ENCODE results near the gene ANTXR1.

Gene ANTXR1

DNA sequence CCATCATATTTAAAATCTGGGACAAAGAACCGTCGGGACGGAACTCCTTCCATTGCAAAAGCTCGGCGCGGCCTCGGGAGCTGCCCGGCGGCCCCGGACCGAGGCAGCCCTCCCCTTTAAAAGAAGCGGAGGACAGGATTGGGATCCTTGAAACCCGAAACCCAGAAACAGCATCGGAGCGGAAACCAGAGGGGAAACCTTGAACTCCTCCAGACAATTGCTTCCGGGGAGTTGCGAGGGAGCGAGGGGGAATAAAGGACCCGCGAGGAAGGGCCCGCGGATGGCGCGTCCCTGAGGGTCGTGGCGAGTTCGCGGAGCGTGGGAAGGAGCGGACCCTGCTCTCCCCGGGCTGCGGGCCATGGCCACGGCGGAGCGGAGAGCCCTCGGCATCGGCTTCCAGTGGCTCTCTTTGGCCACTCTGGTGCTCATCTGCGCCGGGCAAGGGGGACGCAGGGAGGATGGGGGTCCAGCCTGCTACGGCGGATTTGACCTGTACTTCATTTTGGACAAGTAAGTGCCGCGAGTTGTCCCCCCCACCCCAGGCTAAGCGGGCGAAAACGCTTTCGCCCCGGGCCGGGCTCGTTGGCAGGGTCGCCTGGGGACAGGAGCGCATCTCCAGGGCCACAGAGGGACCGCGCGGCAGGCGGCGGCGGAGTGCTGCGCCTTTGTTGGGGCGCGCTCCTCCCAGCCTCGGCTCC lies at the start of gene ANTXR1:
ANTXR1 (plus strand) TSS at position 38 of the 698 bp plus-strand sequence; CDS start at position 359, 321 bp downstream.
- no peak within 1 kb of the TSS for H3K4me3 ChIP-seq (ENCODE audit: low read depth, low read length)

DNA sequence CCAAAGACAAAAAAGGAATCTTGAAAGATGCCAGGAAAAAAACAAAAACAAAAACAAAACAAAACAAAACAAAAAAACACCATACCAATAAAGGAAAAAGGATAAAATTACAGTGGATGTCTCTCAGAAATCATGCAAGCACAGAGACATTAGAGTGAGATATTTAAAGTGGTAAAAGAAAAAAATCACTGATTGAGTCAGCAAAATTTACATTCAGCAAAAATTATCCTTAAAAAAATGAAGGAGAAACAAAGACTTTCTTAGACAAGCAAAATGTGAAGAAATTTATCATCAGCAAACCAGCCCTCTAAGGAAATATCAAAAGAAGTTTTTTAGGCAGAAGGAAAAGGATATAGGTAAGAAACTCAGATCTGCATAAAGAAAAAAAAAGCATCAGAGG lies 48.7 kb upstream of the ANTXR1 start:
- no peak overlapping the region for H3K4me3 ChIP-seq (ENCODE audit: low read depth, low read length)
- TF ChIP-seq, protein P1, sequence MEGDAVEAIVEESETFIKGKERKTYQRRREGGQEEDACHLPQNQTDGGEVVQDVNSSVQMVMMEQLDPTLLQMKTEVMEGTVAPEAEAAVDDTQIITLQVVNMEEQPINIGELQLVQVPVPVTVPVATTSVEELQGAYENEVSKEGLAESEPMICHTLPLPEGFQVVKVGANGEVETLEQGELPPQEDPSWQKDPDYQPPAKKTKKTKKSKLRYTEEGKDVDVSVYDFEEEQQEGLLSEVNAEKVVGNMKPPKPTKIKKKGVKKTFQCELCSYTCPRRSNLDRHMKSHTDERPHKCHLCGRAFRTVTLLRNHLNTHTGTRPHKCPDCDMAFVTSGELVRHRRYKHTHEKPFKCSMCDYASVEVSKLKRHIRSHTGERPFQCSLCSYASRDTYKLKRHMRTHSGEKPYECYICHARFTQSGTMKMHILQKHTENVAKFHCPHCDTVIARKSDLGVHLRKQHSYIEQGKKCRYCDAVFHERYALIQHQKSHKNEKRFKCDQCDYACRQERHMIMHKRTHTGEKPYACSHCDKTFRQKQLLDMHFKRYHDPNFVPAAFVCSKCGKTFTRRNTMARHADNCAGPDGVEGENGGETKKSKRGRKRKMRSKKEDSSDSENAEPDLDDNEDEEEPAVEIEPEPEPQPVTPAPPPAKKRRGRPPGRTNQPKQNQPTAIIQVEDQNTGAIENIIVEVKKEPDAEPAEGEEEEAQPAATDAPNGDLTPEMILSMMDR (IDR thresholded peaks at IDR 0.05; ENCODE audit: borderline replicate concordance, insufficient read depth, low read depth, low read length): no peak

More for the DNA sequence above, at the start of gene ANTXR1:
- TF ChIP-seq, protein P1 (IDR thresholded peaks at IDR 0.05; ENCODE audit: borderline replicate concordance, insufficient read depth, low read depth, low read length): no peak

DNA sequence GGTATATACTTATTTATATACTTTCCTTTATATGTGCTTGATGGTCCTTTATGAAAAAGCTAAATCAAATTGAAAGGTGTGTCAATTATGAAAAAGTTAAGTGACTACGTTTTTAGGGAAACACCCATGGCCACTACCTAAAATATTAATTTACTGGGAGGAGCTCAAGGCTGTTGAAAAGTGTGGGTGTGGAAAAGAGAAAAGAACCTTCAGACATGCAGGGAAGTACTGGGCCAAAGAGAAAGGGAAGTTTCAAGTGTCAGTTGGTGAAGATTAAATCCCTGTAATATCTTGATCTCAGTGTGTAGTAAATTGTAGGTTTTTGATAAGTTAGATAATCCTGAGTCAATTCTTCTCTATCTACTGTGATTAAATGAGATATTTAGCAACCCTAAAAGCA lies 44.8 kb upstream of the ANTXR1 start:
- TF ChIP-seq, protein P1 (IDR thresholded peaks at IDR 0.05; ENCODE audit: borderline replicate concordance, insufficient read depth, low read depth, low read length): no peak
- no peak overlapping the region for H3K4me3 ChIP-seq (ENCODE audit: low read depth, low read length)

DNA sequence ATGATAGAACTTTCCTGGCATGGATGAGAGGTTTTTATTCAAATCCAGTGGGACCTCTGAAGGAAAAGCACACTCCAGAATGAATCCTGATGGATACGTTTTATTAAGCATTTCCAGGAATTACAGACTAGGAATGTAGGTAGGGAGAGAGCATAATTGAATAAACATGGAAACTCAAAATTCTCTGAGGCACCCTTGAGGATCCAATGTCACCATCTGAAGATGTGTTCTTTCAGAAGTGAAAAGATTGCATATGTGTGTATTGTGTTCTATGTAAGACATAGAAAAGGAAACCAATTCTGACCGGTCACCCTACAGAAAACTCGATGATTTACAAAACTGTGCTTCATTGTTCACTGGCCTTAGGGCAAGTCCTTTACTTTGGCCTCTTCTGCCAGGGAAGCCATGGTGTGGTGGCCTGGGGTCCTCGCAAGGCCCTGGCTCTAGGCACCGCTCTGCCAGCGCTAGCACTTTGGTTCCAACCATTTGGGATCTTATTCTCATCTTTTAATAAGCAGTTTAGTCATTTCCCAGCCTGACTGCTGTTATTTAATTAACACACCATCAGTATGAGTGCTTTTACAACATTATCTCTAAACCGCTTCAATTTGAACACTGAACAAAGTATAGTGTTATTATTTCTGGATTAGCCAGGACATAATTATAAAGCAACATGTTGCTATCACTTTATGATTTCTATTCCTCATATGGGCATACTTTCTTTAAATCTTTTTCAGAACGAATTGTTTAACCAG lies 43.1 kb upstream of the ANTXR1 start:
- H3K4me3 ChIP-seq (ENCODE audit: low read depth, low read length): no peak overlapping the region
- TF ChIP-seq, protein P1 (IDR thresholded peaks at IDR 0.05; ENCODE audit: borderline replicate concordance, insufficient read depth, low read depth, low read length): no peak

DNA sequence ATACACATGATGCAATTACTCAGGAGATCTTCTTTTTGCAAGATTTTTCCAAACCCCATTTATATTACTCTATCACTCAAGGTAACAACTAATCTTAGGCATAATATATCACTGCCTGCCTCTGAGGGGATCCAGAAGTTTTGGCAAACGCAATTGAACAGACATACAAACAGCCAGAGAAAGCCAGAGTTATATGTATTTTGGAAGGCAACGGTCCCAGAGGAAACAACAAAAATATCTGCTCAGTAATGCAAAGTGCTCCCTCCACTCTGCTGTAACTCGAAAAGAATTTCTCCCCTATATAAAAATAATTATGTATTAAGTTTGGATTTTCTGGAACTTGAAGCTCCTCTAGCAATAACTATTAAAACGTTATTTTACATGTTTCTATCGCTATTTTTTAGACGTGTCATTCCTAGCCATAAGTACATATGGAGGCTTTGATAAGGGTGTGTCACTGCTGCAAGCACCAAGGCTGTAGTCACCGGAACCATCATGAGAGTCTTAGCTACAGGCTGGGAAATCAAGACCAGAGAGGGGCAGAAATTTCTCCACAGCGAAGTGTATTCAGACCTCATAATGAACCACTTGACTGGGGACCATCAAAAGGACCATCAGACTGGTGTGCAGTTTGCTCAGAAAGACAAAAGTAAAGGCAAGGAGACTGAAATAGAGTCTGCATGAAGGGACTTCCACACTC lies 42.3 kb upstream of the ANTXR1 start:
- TF ChIP-seq, protein P1 (IDR thresholded peaks at IDR 0.05; ENCODE audit: borderline replicate concordance, insufficient read depth, low read depth, low read length): no peak
- H3K4me3 ChIP-seq (ENCODE audit: low read depth, low read length): no peak overlapping the region

DNA sequence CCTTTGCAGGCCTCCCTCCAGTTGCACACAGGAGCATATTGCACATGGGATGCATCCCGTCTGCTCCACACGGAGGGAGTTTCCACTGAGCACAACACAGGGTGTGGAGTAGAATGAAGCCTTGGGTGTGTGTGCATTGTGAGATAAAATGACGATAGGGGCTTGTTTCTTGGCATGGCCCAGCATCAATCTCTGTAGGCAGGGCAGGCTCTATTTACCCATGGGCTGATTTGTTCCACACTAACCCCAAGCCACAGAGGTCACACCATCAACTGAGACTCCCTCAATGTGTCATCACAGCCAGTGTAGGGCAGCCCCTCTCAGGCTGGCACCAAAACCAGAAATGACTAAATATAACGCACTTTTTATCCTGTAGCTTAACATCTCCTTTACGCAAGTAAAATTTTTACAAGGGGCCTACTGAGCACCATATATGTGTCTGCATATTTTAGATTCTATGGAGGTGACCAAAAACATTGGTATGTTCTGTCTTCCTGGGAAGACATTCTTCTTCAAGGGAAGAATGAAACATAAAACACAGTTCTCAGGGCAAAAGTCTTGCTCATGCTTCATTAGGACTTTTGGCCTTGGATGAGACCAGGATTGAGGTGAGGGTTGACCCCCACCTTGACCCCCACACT lies 41.3 kb upstream of the ANTXR1 start:
- H3K4me3 ChIP-seq (ENCODE audit: low read depth, low read length): no peak overlapping the region
- TF ChIP-seq, protein P1 (IDR thresholded peaks at IDR 0.05; ENCODE audit: borderline replicate concordance, insufficient read depth, low read depth, low read length): no peak

Measured in GM12875 (cell line).